Activated T-cell treated with anti-CD3 and anti-CD28 coated beads for 48 hours (primary cell): ENCODE results near the gene PMS1.
"Not testable (repeated sequence)": the region's sequence is repeated elsewhere in the genome, so short reads cannot be mapped to it uniquely, and the experiment has no call there.

Experiments used
- DNase-seq: peaks from one replicate; pipeline ENCODE4 v3.0.0-alpha.2; 2020; ENCODE audit warnings: low read depth

The PMS1 gene

DNA sequence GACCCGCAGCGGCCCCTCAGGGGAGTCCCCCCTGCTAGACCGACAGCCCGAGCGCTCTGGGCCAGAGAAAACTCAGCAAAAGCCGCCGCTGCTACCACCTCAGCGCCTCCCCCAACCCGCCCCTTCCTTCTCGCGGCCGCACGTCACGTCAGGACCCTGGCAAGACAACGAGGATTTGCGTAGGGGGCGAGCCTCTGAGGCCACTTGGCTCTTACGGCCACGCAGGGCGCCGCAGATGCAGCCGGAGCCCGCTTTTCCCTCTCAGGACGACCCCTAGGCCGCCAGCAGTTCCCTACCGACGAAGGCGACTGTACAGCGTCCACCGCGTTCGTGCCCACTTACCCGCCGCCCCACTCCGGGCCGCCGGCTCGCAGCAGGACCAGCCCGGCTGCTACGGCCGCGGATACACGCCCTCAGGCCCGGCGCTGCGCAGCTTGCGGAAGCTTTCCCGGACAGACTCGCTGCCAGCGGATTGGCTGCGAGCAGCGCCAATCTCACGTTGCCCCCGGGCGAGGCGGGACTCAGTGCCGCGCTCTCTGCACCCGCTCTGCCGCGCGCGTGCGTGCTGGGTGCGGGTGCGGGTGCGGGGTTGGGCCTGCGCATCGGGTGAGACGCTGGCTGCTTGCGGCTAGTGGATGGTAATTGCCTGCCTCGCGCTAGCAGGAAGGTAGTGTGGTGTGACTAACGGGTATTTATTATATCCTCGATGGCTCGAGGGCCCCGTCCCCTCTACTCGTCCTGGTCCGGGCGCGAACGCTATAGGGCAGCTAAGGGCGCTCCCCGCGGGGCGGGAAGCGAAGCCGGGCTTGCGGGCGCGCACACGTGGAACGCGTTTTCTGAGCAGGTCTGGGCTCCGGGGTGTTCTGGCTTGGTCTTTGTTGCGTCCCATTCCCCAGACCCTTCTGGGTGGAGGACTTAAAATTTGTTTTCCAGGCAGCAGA lies at the start of gene PMS1, which contains the start of gene ORMDL1:
TSS of gene PMS1 (plus strand) at position 524 of the 941 bp plus-strand sequence. CDS start 7,360 bp downstream, outside the sequence.
TSS of gene ORMDL1 (minus strand) at position 413 of the 941 bp plus-strand sequence. CDS start 1,744 bp downstream, outside the sequence.
- peak; percentile 95 for DNase-seq

DNA sequence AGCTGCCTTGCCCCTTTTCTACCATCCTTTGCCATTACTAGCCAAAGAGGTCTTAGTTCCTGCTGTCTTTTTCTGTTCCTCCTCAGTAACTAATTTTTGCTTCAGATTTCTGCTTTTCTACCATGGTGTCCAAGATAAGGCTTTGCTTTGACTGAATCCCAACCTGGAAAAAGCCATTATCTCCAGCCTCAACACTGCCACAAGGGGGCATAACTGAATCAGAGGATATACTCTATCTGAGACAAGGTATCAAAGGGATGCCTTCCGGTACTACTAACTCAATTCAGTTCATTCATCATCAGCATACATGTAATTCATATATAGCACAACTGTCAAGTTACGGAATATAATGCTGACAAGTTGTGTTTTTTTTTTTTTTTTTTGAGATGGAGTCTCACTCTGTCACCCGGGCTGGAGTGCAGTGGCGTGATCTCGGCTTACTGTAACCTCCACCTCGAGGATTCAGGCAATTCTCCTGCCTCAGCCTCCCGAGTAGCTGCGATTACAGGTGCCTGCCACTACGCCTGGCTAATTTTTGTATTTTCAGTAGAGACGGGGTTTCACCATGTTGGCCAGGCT lies 33.1 kb upstream of the PMS1 start:
- DNase-seq = peak; percentile 8

DNA sequence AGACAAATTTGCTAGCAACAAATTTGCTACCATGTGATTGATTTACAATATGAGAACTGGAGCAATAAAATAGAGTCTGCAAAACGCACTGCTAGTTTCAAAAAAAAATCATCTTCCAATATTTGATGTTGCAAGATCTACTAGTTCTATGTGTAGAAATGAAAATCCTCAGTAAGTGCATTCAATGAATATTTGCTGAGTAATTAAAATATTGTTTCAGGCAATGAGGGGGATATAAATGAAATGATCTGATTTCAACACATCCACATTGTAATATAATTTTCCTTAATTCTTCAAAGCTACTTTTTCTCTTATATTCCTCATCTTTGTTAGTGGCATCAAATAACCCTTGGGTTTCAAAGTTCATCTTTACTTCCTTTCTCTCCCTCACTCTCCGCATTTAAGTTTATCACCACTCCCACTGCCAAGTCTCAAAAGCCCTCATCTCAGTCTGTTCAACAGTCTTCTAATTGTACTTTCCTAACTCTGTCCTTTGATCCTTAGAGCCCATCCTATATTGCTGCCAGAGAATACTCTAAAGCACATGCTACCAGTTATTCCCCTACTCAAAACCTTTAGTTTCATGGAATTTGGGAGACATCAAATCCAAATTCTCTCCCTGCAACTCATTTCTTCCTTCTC lies 27.8 kb upstream of the PMS1 start:
- DNase-seq = no peak

DNA sequence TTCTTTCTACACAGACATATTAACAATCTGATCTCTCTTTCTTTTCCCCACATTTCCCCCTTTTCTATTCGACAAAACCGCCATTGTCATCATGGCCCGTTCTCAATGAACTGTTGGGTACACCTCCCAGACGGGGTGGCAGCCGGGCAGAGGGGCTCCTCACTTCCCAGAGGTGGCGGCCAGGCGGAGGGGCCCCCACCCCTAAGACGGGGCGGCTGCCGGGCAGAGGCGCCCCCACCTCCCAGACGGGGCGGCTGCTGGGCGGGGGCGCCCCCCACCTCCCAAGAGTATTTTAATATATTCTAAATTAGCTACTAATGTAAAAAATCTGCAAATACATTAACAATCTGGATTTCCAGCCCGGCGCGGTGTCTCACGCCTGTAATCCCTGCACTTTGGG lies 24.1 kb upstream of the PMS1 start:
- DNase-seq = not testable (repeated sequence)

DNA sequence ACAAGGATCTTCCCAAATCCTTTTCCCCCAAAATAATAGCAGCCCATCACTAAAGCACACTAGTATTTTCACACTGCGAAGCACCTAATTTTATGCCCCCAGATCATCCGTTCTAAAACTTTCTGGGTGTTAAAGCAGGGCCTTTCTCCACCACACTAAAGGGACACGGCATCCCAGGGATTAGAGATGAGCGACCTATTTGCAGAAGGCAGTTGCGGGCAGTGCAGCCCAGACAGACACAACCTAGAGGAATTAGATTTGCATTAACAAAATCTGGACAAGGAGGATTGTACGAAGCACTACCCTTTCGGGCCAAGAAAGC lies 22.1 kb upstream of the PMS1 start:
- no peak for DNase-seq

DNA sequence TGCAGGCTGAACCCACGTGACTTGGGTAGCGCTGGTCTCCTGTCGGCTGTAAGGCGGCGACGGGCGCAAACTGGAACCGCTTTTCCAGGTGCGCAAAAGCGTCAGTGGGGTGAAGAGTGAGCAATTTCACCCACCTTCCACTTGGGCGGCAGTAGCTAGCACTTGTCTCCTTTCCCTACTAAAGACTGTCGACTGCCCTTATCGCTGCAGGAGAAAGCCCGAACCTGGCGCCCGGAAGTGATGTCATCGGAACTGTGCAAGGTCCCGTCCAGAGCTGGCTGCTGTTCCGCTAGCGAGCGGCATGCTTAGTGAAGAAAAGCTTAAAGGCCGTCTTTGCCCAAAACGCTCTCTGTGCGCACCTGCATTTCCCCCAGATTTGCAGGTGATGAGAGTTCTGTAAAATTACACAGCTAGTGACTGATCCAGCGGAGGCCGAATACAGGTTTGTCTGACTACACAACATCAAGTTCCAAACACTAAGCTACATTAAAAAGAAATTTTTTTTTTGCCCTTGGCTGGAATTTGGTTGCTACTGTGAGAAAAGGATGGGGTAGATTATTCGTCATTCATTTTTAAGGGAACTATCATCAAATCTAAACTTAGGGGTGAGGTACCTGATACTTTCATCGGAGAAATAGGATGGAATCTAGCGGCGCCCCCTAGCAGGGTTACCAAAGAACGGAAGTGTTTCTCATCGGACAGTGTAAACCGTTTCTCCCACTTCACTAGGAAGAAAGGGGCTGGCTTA lies 21.5 kb upstream of the PMS1 start, which contains the start of gene OSGEPL1:
TSS of gene OSGEPL1 (minus strand) at position 242 of the 748 bp plus-strand sequence. CDS start 1,152 bp downstream, outside the sequence.
- peak; percentile 86 for DNase-seq

DNA sequence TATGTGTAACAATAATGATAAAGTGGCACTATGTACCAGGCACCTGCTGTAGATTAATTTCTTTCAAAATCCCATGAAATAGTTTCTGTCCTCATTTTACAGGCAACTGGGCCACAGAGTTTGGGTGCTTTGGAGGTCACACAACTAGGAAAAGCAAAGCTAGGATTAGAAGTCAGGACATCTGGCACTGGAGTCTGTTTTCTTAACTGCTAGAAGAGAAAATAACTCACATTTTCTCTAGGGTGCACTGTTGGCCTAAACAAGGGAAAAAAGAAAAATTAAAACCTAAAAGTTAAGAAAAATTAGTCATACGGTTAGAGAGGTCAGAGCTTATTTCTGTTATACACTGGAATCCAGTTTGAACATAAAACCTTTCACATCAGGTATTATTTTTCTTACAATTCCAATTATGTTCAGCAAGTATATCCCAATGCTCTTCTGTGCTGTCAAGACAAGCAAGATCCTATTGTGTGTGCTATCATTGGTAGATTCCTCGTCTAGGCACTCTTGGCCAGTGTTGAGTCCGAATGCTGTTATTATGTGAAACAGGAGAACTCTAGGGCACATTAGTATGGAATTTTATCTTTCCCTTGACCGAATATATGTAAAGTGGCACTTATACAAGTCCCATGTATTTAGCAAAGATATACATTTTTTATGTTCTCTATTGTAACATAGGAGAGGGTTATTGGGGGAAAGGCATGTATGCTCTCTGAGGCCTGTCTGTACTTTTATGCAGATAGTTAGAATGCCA lies 20.2 kb upstream of the PMS1 start:
- no peak for DNase-seq

DNA sequence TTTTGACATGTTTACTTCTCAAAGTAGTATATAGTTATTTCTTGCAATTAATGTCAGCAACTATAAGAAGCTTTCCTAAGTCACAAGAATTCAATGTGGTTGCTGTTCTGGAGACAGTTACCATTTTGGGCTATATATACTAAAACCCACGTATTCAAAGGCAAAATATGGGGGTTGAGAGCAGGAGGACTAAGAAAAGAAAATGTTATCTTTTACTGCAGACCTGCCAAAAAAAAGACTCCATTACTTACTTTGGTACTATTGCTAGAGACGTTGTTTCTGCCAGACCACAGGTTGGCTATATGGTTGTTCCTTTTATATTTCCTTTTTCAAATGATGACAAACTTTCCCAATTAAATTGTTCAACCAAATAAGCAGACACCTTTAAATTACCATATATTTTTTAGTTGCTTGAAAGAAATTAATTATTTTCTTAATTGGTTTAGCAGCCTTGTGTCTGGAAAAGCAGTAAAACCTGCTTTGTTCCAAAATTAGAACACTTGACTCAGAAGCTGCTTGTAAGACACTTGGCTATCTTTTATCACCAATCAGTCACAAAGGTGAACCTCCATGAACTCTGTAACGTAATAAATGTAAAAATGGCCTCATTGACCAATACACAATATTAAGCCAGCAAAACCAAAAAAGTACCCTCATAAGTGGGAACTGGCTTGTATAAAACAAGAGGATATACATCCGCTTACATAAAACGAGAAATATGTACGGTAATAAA lies 13.5 kb upstream of the PMS1 start:
- no peak for DNase-seq

DNA sequence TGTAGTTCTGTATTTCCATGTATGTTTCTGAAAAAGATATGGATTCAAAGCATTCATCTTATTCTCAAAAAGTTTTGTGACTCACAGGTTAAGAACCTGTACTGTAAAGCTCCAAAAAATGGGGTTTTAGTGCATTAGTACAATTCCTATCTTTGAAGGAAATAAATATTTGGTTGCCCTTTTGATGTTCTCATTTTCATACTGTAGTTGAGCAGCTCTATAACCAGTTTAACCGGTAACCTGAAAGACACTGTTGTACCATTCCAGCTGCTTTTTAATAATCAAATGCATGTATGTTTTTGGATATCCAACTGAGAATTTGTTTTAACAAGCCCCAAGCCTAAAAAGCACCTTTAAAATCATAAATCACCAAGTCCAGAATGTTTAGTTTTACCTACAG lies 12.0 kb upstream of the PMS1 start:
- DNase-seq = no peak

DNA sequence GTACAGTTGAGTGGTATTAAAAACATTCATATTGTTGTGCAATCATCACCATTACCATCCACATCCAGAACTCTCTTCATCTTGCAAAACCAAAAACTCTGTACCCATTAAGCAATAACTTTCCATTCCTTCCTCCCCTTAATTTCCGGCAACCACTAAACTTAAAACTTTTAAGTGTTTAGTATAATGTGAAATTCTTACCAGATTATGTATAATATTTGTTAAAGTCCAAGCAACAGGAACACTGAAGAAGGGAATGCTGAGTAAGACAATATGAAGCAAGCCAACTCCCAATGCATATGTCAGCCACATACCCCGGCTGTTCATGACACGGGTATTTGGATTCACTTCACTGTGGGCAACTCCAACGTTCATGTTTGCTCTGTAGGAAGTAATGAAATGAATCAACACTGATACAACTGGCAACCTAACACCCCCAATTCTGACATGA lies 2.0 kb upstream of the PMS1 start:
- no peak for DNase-seq

DNA sequence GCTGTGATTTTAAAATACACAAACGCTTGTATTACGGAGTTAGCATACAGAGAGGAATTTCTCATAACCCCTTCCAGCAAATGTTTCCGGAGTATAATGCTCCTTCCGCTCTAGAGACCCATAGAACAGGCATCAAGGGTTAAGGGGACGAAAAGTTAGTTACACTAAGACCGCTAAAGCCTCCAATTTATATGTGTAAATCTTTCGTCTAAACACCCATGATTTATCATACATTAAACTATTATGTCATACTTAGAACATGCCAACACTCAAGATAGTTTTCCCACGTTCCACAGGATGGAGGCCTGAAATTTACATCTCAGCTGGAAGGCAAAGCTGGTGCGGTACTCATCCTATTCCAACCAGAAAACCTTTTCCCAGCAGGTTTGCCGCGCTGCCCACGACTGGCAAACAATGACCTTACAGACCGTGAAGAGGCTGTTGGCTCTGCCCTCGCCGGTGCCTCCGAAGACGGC lies 761 bp upstream of the PMS1 start:
- DNase-seq = no peak

DNA sequence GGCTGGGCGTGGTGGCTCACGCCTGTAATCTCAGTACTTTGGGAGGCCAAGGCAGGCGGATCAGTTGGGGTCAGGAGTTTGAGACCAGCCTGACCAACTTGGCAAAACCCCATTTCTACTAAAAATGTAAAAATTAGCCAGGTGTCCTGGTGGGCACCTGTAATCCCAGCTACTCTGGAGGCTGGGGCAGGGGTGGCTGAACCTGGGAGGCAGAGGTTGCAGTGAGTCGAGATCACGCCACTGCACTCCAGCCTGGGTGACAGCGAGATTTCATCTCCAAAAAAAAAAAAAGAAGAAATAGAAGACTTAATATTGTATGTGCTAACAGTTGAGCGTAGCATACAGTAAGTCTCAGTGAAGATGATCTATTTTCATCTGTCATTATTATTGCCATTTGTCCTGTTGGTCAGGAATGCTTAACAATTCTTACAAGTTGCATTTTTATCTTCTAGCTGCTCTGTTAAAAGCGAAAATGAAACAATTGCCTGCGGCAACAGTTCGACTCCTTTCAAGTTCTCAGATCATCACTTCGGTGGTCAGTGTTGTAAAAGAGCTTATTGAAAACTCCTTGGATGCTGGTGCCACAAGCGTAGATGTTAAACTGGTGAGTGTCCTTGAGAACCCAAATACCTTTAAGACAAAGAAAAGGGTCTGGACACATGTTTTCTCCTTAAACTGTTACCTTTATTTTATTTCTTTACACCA lies 7.2 kb downstream of the PMS1 start:
- DNase-seq = no peak

DNA sequence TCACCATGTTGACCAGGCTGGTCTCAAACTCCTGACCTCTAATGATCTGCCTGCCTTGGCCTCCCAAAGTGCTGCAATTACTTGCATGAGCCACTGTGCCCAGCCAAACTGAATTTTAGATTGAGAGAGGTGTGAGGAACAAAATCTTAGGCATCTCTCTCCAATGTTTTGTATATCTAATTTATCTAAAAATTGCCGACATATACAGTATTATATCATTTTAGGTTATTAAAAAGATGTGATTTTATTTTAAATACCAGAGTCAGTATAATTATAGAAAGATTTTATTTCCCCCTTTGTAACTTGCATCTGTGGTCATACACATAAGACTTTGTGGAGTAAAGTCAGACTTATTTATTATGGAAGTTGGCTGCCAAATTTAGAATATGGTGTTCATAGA lies 10.1 kb downstream of the PMS1 start:
- DNase-seq = no peak

DNA sequence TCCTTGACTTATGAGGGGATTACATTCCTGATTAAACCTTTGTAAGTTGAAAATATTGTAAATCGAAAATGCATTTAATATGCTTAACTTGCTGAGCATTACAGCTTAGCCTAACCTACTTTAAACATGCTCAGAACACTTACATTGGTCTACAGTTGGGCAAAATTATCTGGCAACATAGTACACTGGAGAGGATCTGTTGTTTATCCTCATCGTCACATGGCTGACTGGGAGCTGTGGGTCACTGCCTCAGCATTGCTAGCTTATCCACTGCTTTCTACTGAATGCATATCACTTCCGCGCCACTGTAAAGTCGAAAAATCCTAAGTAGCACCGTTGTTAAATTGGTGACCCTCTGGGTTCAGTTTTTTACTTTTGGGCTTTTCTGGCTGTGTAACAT lies 13.7 kb downstream of the PMS1 start:
- no peak for DNase-seq

DNA sequence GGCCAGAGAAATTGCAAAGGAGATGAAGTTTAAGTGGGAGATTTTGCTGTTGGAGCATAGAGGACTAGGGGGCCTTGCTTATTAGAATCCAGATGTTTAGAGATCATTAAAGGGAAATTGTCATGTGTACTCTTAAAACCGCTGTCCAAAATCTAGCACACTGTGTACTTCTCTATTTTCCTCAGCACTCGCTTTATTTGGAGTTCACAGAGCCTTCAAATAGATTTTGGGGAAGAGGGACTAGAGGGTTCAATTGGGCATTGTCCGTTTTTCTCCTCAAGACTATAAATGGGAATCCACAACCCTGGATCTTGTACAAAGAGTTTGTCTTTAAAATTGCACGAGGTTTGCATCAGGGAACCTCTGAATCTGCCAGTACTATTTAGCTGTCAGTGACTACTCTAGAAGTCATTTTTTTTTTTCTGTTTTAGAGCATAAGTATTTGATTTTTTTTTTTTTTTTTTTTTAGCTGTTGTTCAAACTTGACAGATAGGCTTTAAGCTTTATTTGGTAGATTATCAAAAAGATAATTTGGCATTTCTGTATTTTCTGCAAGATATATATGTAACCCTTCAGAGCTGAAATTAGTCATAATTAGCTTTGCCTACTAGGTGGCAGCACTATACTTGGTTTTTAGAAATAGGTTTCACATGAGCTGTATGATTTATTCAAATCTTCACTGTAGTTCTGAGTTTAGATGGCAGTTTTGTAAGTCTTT lies 14.2 kb downstream of the PMS1 start:
- no peak for DNase-seq

DNA sequence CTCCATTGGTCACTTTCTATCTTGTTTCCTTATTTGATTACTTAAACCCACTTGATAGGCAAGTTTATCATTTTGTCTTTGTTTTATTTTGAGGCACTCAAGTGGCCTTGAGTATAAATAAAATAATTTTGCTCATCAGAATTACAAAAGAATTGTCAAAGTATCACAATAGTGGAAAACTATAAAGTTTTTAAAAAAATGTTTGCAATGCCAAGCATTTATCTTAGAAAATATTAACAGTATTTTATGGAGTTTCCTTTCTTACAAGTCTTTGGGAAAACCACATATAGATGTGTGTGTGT lies 14.7 kb downstream of the PMS1 start:
- DNase-seq = no peak

DNA sequence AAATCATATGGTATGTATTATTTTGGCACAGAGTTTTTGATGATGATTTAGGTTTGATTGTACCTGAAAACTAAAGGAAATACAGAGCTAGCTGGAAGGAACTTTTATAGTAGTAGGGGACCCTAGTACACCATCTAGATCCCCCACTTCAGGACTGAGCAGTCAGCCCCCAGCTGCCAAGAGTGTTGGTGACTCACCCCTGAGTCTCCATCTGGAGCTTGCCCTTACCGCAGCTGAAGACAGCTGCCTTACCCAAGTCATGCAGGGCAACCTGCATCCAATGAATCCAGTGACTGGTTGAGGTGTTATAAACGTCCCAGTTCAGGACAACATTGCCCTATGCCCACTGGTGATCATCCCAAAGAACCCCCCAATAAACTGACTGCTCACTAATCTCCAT lies 15.3 kb downstream of the PMS1 start:
- no peak for DNase-seq

DNA sequence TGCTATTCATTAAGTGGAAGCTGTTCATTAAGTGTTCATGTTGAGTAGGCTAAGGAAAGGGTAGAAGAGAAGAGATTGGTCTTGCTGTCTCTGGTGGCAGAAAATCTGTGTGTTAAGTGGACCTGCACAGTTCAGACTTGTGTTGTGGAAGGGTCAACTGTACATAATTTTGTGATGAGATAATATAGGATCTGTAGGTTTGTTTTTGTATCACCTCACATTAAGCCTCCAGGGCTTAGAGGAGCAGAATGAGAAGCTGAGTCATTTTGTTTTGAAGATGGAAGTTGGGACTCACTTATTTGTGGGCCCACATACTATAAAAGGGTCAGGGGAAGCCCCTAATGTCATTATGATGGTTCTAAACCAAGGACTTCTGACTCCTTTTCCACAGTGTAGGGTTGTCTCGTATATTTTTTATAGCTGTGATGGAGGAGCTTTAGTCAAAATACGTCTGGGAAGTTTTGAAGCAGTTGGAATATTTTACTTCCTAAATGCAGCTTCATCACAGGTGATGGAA lies 18.2 kb downstream of the PMS1 start:
- no peak for DNase-seq

DNA sequence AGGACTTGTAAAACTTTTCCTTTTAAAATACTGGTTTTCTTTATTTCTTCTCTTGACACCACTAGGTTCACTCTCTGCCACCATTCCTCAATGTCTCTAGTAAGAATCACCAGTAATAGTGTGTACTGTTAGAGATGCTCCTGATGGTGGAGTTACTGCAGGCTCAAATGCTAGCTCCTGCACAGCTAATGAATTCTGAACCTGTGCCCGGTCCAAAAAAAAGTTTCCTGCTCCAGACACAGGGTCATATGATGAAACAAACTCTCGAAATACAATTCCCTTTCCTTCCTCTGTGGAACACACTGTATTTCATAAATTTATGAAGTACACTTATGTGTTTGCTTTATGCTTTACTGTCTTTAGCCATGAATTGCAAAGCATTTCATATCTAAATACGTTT lies 19.2 kb downstream of the PMS1 start:
- no peak for DNase-seq
